Gastroesophageal sphincter (tissue), 4 donors: Measurements from ENCODE around the gene FNTB. TPM values are rescaled to one million over a fixed set of nuclear protein-coding genes. Genes with fewer than 3 reads are reported as not detected.
A peak's percentile ranks its signal among the peaks of the same experiment; 100 is the strongest.

Source experiments
- ATAC-seq: fragments of 150-250 bp; one replicate; pipeline ENCODE4 v1.9.1; 2016; ENCODE audit warnings: mild to moderate bottlenecking, moderate library complexity
- H3K27ac ChIP-seq, 4 donors: fragments of 200-600 bp; sonication (generic) in 3 of 4; 1 replicate in 3 of 4; 2 replicates in 1 of 4; pipeline ENCODE4 v1.5.1; 2016 to 2019
- H3K27me3 ChIP-seq: fragments of 200-600 bp; sonication (generic); one replicate; pipeline ENCODE4 v1.5.1; 2019
- H3K36me3 ChIP-seq, 2 donors: fragments of 200-600 bp; sonication (generic); one replicate each; pipeline ENCODE4 v1.5.1; 2019; ENCODE audit warnings: control low read depth in 1 of 2
- H3K4me1 ChIP-seq, 3 donors: fragments of 200-600 bp; sonication (generic); 1 replicate in 2 of 3; 2 replicates in 1 of 3; pipeline ENCODE4 v1.5.1; 2016 to 2019; ENCODE audit warnings: control low read depth in 2 of 3
- H3K4me3 ChIP-seq, 2 donors: fragments of 200-600 bp; sonication (generic); one replicate each; pipeline ENCODE4 v1.5.1; 2019; ENCODE audit warnings: mild to moderate bottlenecking in 1 of 2, moderate library complexity in 1 of 2
- H3K9me3 ChIP-seq, 3 donors: fragments of 200-600 bp; sonication (generic); one replicate each; pipeline ENCODE4 v1.5.1; 2017 to 2019; ENCODE audit warnings: control low read depth in 2 of 3
- CTCF ChIP-seq, 4 experiments: fragments of 200-600 bp in 2 of 4; fragments of 450-650 bp in 2 of 4; sonication (generic) in 1 of 4; IDR thresholded peaks; one replicate each; pipeline ENCODE4 v1.5.1; 2017 to 2019; ENCODE audit warnings: antibody characterized with exemption in 4 of 4, mild to moderate bottlenecking in 2 of 4, moderate library complexity in 2 of 4
- EP300 ChIP-seq: sonication (generic); formaldehyde crosslinking; IDR thresholded peaks from one replicate; pipeline ENCODE4 v1.6.1; 2017; ENCODE audit warnings: antibody characterized with exemption, mild to moderate bottlenecking
- POLR2A ChIP-seq, 2 donors: fragments of 450-650 bp; IDR thresholded peaks; one replicate each; pipeline ENCODE4 v1.6.1; 2017; ENCODE audit warnings: antibody characterized with exemption in 2 of 2, mild to moderate bottlenecking in 2 of 2, moderate library complexity in 1 of 2
- POLR2AphosphoS5 ChIP-seq: sonication (generic); formaldehyde crosslinking; IDR thresholded peaks from one replicate; pipeline ENCODE4 v1.6.1; 2017; ENCODE audit warnings: antibody characterized with exemption
- WGBS, 2 donors: methylation state at CpG; one replicate each; pipeline ENCODE4 v1.1.5; 2018; ENCODE audit warnings: low coverage in 1 of 2; 5-methylcytosine and 5-hydroxymethylcytosine counted together
- total RNA-seq, 4 donors: library from RNA; depleted of rRNA; stranded (reverse); fragments of >200 nt; gene quantifications; one replicate each; pipeline ENCODE4 v1.1.0, GENCODE V29; 2016

Gene FNTB
- total RNA-seq, 4 donors from 2014 or later = 12.5 to 22.7 (median 17.2) TPM

GRCh38 chr14:64968651-64969050 is 18.0 kb upstream of the FNTB start:
- Histone ChIP-seq H3K27ac (no peak overlapping the region), H3K9me3 (no peaks in the 10 kb centered on the region), H3K4me3 (no peak overlapping the region), H3K27me3 (no peaks in the 10 kb centered on the region), H3K4me1 (peaks cover 0 to 17% (median 5%) of the 10 kb centered on the region in 3 donors), H3K36me3 (no peaks in the 10 kb centered on the region)
- no peak for ATAC-seq
- TF ChIP-seq POLR2AphosphoS5 = no peak
- TF ChIP-seq CTCF (IDR thresholded peaks at IDR 0.05) = no peak
- no peak for TF ChIP-seq POLR2A (IDR thresholded peaks at IDR 0.05)
- TF ChIP-seq EP300 = no peak
- WGBS, 2 donors = 95 to 97% methylated on average over 2 to 3 of the region's 6 CpGs

GRCh38 chr14:64970041-64970440 is 16.7 kb upstream of the FNTB start:
- Histone ChIP-seq H3K4me3 (no peak overlapping the region), H3K27me3 (no peaks in the 10 kb centered on the region), H3K36me3 (no peaks in the 10 kb centered on the region), H3K27ac (no peak overlapping the region), H3K9me3 (no peaks in the 10 kb centered on the region), H3K4me1 (peaks cover 0 to 17% (median 5%) of the 10 kb centered on the region in 3 donors)
- ATAC-seq = no peak
- no peak for TF ChIP-seq POLR2A (IDR thresholded peaks at IDR 0.05)
- WGBS, 2 donors = 94 to 95% methylated on average over 3 of the region's 3 CpGs

GRCh38 chr14:64970776-64971477 is 15.8 kb upstream of the FNTB start:
- no peak for TF ChIP-seq POLR2AphosphoS5
- TF ChIP-seq CTCF (IDR thresholded peaks at IDR 0.05) = no peak
- no peak for TF ChIP-seq EP300
- TF ChIP-seq POLR2A (IDR thresholded peaks at IDR 0.05) = no peak
- Histone ChIP-seq H3K27me3 (no peaks in the 10 kb centered on the region), H3K4me3 (peak overlapping the region in 1 of 2 donors; percentile 73), H3K9me3 (no peaks in the 10 kb centered on the region), H3K4me1 (peaks cover 0 to 17% (median 5%) of the 10 kb centered on the region in 3 donors), H3K36me3 (no peaks in the 10 kb centered on the region), H3K27ac (no peak overlapping the region)
- no peak for ATAC-seq
- WGBS, 2 donors = 40 to 47% methylated on average over 5 of the region's 8 CpGs

GRCh38 chr14:64971491-64971942 is 15.2 kb upstream of the FNTB start:
- no peaks in the 10 kb centered on the region for H3K27me3 ChIP-seq
- no peak for ATAC-seq
- H3K4me3 ChIP-seq = peak overlapping the region; percentile 46 to 73
- H3K4me1 ChIP-seq = peaks cover 0 to 17% (median 5%) of the 10 kb centered on the region in 3 donors
- peak overlapping the region in 1 of 4 donors; percentile 72 for H3K27ac ChIP-seq
- 4% methylated on average over 4 of the region's 31 CpGs; no CpG with 5 or more reads in 1 of the 2 donors for WGBS, 2 donors
- H3K36me3 ChIP-seq = no peaks in the 10 kb centered on the region
- no peaks in the 10 kb centered on the region for H3K9me3 ChIP-seq
- TF ChIP-seq POLR2A (IDR thresholded peaks at IDR 0.05) (no peak), CTCF (IDR thresholded peaks at IDR 0.05) (no peak), POLR2AphosphoS5 (no peak), EP300 (no peak)

GRCh38 chr14:64971943-64972791 is 14.5 kb upstream of the FNTB start, which contains the start of gene RAB15:
TSS of gene RAB15 (minus strand) at chr14:64972336. CDS start at chr14:64972076, 260 bp downstream.
- H3K4me3 ChIP-seq = peak within 1 kb of the TSS; percentile 56 to 73
- no peaks in the 10 kb centered on the region for H3K36me3 ChIP-seq
- no peak for TF ChIP-seq EP300
- TF ChIP-seq CTCF (IDR thresholded peaks at IDR 0.05) = peak in 1 of 4 experiments; percentile 12
- ATAC-seq = peak; percentile 82
- no peaks in the 10 kb centered on the region for H3K9me3 ChIP-seq
- peak within 1 kb of the TSS in 2 of 4 donors; percentile 1 to 72 for H3K27ac ChIP-seq
- H3K27me3 ChIP-seq = no peaks in the 10 kb centered on the region
- peaks cover 0 to 17% (median 5%) of the 10 kb centered on the region in 3 donors for H3K4me1 ChIP-seq
- WGBS, 2 donors = 0 to 10% methylated on average over 2 to 10 of the region's 96 CpGs
